ENCODE measurements around the gene NPAS3. TPM values are rescaled to one million over a fixed set of nuclear protein-coding genes. Genes with fewer than 3 reads are reported as not detected.

Gene NPAS3
- total RNA-seq, 1 experiment from 2014 or later, result not detected

- DNase-seq (ENCODE audit: low spot score), result no peak
- in situ Hi-C loops (cut with HindIII; ENCODE audit: low sequenced_read_pairs), result no loop called here
Measured at GRCh38 chr14:33568935-33569579, 630.4 kb downstream of the NPAS3 start.

DNA sequence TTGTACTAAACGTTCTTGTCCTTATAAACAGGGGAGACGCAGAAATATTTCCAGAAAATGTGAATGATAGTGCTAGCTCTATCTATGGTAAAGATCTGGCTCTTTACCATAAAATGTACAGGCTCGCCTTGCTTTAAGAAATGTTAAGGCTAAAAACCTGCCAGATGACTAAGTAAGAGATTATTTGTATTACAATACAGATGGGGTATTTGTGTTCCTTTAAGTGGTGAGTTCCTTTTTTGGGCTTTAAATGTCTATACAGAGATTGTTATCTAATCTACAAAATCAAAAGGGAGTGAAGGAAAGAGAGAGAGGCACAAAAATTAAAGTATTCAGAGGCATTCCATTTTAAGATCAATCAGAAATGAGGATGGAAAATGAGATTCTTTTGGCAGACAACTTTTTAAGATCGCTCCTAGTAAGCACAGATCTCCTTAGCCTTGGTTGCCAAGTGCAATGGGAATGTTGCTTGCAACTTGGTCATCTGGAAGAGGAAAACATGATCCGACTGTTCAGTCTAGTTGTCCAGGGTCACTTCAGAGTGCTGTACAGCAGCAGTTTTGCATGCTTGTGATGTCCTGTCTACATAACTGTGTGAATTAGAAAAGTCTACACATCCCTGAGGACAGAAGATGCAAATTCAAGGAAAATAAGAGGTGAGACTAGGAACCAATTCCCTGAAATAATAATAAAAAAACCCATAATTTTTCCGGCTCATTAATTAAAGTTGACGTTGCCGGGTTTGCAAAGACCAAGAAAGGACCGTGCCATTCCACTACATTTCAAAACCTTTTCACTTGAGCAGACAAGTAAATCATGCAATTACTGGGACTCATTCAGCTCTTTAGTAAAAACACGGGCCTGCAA is 631.4 kb downstream of the NPAS3 start:
- DNase-seq (ENCODE audit: low spot score), result no peak
- in situ Hi-C loops (cut with HindIII; ENCODE audit: low sequenced_read_pairs), result no loop called here

GRCh38 chr14:33570694-33571310 is 632.1 kb downstream of the NPAS3 start:
- in situ Hi-C loops (cut with HindIII; ENCODE audit: low sequenced_read_pairs), result no loop called here
- peak; percentile 25 for DNase-seq (ENCODE audit: low spot score)

- DNase-seq (ENCODE audit: low spot score), result no peak
- in situ Hi-C loops (cut with HindIII; ENCODE audit: low sequenced_read_pairs), result no loop called here
Measured at GRCh38 chr14:33573301-33573880, 634.7 kb downstream of the NPAS3 start.

DNA sequence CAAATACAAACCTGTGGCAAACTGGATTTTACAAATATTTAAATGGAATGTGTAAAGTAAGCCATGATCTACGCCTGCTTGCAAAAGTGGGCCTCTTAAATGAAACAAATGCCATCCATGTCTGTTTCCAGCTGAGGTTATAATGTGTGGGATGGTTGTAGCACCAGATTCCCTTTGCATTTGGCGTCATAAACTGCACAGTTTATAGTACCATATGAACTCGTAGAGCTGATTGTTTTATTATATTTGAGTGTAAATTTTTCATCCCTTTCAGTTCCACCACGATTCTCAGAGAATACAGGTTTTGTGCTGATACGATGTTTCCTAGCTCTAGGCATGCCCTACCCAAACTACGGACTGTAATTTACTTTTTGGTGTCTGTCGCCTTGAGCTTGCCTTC is 637.3 kb downstream of the NPAS3 start:
- in situ Hi-C loops (cut with HindIII; ENCODE audit: low sequenced_read_pairs), result no loop called here
- DNase-seq (ENCODE audit: low spot score), result no peak

- in situ Hi-C loops (cut with HindIII; ENCODE audit: low sequenced_read_pairs), result no loop called here
- no peak for DNase-seq (ENCODE audit: low spot score)
Measured at GRCh38 chr14:33578461-33579216, 640.0 kb downstream of the NPAS3 start.

DNA sequence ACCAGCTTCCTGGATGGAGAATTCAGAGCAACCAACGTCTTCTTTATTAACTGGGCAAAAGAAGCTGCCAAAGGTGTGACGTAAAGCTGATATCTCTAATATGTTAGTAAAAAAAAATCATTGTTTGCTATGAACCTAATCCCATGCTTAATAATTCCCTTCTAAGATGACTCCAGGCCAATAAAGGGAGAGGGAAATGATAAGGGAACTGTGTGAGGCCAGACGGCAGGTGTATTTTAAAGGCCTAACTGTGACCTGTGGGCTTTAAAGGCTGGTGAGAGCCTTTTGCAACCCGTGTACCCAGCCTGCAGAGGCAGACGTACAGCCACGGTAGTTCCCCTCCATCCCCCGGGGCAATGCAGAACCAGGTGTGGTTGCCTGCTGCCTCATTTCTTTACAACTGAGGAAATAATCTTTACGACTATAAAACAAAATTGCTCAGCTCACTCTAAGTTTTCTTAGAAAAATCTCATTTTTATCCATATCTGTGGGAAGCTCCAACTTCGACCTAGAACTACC is 641.6 kb downstream of the NPAS3 start:
- in situ Hi-C loops (cut with HindIII; ENCODE audit: low sequenced_read_pairs), result no loop called here
- DNase-seq (ENCODE audit: low spot score), result no peak

GRCh38 chr14:33580841-33581240 is 642.2 kb downstream of the NPAS3 start:
- in situ Hi-C loops (cut with HindIII; ENCODE audit: low sequenced_read_pairs), result no loop called here

GRCh38 chr14:33584697-33585096 is 646.0 kb downstream of the NPAS3 start:
- DNase-seq (ENCODE audit: low spot score), result no peak
- in situ Hi-C loops (cut with HindIII; ENCODE audit: low sequenced_read_pairs), result no loop called here

More at GRCh38 chr14:33580841-33581240, 642.2 kb downstream of the NPAS3 start:
- DNase-seq (ENCODE audit: low spot score), result no peak

- no peak for DNase-seq (ENCODE audit: low spot score)
- in situ Hi-C loops (cut with HindIII; ENCODE audit: low sequenced_read_pairs), result no loop called here
Measured at GRCh38 chr14:33586806-33587205, 648.1 kb downstream of the NPAS3 start.

- in situ Hi-C loops (cut with HindIII; ENCODE audit: low sequenced_read_pairs), result no loop called here
Measured at GRCh38 chr14:33587791-33588190, 649.1 kb downstream of the NPAS3 start.

DNA sequence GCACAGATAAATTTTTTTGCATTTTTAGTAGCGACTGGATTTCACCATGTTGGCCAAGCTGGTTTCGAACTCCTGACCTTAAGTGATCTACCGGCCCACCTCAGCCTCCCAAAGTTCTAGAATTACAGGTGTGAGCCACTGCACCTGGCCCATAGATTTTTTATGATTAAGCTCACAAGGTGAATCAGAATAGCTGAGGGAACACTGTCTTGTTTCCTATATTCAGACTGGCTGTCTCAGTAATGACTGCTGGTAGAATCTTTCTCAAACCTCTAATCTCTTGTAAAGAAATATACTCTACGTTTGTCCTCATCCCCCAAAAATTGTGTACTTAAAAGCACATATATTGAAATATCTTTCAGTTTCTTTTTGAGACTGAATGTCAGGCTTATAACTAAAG is 650.1 kb downstream of the NPAS3 start:
- DNase-seq (ENCODE audit: low spot score), result no peak
- in situ Hi-C loops (cut with HindIII; ENCODE audit: low sequenced_read_pairs), result no loop called here

More at GRCh38 chr14:33587791-33588190, 649.1 kb downstream of the NPAS3 start:
- DNase-seq (ENCODE audit: low spot score), result no peak

- in situ Hi-C loops (cut with HindIII; ENCODE audit: low sequenced_read_pairs), result no loop called here
- DNase-seq (ENCODE audit: low spot score), result no peak
Measured at GRCh38 chr14:33589334-33589733, 650.7 kb downstream of the NPAS3 start.

DNA sequence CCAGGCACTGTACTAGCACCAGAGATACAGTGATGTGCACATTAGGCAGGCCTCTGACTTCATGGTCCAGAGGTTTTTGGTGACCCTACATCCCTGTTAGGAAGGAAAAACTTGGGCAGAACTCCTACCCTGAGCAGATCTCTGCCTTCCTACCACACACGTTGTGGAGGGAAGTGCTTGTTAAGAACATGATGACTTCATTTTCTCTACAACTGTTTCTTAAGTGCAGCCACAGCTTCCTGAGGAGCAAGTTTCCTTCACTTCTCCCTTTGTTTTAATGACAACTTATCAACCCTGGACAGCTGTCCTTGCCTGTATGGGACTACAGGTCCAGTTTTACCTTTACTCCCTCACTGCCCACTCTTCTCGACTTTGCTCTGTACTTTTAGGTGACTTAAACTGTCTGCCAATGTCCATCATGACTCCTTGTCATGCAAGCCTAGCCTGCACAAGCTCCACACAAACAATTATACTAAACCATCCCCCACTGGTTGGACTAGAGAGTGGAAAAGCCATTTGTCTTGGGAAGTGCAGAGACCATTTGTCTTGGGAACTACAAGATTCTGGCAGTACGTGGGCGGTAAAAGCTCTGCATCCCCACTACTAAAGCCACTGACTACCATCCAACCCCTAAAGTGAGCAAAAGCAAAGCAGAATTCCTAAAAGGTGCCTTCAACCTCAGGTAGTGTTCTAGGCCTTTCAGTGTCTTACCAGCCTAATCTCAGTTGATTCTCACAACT is 652.4 kb downstream of the NPAS3 start:
- in situ Hi-C loops (cut with HindIII; ENCODE audit: low sequenced_read_pairs), result no loop called here
- DNase-seq (ENCODE audit: low spot score), result no peak

DNA sequence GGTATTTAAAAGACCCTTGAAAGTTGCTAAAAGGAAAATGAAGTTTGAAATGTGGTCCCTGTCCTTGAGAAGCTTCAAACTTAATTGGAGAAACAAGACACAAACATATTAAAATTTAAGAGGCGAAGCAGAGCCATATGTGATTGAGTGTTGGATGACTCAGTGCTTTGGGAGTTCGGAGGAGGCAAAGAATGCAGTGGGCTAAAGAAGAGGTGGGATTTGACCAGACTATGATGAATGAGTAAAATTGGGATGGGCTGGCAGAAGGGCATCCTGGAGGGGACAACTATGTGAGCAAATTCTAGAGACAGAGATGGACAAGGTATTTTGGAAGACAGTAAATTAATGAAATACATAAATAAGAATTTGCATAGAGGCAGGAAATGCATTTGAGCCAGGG is 653.6 kb downstream of the NPAS3 start:
- no peak for DNase-seq (ENCODE audit: low spot score)
- in situ Hi-C loops (cut with HindIII; ENCODE audit: low sequenced_read_pairs), result no loop called here

- DNase-seq (ENCODE audit: low spot score), result peak; percentile 84
- in situ Hi-C loops (cut with HindIII; ENCODE audit: low sequenced_read_pairs), result no loop called here
Measured at GRCh38 chr14:33596211-33597080, 657.8 kb downstream of the NPAS3 start.

- no peak for DNase-seq (ENCODE audit: low spot score)
- in situ Hi-C loops (cut with HindIII; ENCODE audit: low sequenced_read_pairs), result no loop called here
Measured at GRCh38 chr14:33598582-33598981, 659.9 kb downstream of the NPAS3 start.
